Subcutaneous adipose tissue (tissue), 4 donors: ENCODE data around the gene AFF3. TPM values are rescaled to one million over a fixed set of nuclear protein-coding genes. Genes with fewer than 3 reads are reported as not detected.

Source experiments
- CTCF ChIP-seq: fragments of 450-650 bp; IDR thresholded peaks from one replicate; pipeline ENCODE4 v1.5.1; 2016; ENCODE audit warnings: low read depth, mild to moderate bottlenecking, control low read depth, antibody characterized with exemption, moderate library complexity
- total RNA-seq, 4 donors: library from RNA; depleted of rRNA; stranded (reverse); fragments of >200 nt; gene quantifications; one replicate each; pipeline ENCODE4 v1.1.0, GENCODE V29; 2016

The AFF3 gene
- total RNA-seq, 4 donors from 2014 or later = 2.5 to 6.2 (median 5.6) TPM

GRCh38 chr2:99626158-99626557 is 516.2 kb downstream of the AFF3 start:
- no peak for TF ChIP-seq CTCF

GRCh38 chr2:99624677-99625076 is 517.7 kb downstream of the AFF3 start:
- no peak for TF ChIP-seq CTCF

GRCh38 chr2:99623613-99624012 is 518.8 kb downstream of the AFF3 start:
- TF ChIP-seq CTCF = no peak

- no peak for TF ChIP-seq CTCF
Measured at GRCh38 chr2:99623035-99623434, 519.4 kb downstream of the AFF3 start.

GRCh38 chr2:99622534-99622933 is 519.9 kb downstream of the AFF3 start:
- TF ChIP-seq CTCF = no peak

GRCh38 chr2:99621774-99622173 is 520.6 kb downstream of the AFF3 start:
- TF ChIP-seq CTCF = no peak

- no peak for TF ChIP-seq CTCF
Measured at GRCh38 chr2:99621106-99621505, 521.3 kb downstream of the AFF3 start.
